ENCODE results near the gene ANKHD1. TPM values are rescaled to one million over a fixed set of nuclear protein-coding genes. Genes with fewer than 3 reads are reported as not detected.
"Not testable (repeated sequence)": the region's sequence is repeated elsewhere in the genome, so short reads cannot be mapped to it uniquely, and the experiment has no call there.

ANKHD1 gene
- total RNA-seq, 4 donors from 2014 or later = 51.3 to 93.6 (median 72.7) TPM

DNA sequence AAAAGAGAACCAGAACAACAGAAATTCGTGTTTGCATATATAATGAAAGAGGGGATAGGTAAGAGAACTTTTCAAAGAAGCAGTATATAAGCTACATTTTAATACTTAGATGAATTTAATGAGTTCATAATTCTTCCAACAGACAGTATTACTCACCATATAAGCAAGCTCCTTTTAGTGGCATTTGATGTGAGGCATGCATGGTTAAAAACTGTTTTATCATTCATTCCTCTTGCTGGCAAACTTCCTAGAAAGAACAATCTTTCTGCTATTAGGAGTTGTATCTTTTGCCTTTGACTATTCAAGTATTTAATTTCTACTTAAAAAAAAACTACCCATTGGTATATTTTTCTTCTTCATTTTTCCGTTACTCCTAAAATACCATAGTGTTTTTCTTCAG, 80.1 kb downstream of the ANKHD1 start:
- Histone ChIP-seq H3K27ac (no peak overlapping the region), H3K27me3 (no peaks in the 10 kb centered on the region), H3K4me1 (peaks cover 0 to 7% of the 10 kb centered on the region in 2 donors), H3K4me3 (no peak overlapping the region), H3K9me3 (no peaks in the 10 kb centered on the region), H3K36me3 (peaks cover 0 to 40% of the 10 kb centered on the region in 2 donors)
- TF ChIP-seq, protein P1, sequence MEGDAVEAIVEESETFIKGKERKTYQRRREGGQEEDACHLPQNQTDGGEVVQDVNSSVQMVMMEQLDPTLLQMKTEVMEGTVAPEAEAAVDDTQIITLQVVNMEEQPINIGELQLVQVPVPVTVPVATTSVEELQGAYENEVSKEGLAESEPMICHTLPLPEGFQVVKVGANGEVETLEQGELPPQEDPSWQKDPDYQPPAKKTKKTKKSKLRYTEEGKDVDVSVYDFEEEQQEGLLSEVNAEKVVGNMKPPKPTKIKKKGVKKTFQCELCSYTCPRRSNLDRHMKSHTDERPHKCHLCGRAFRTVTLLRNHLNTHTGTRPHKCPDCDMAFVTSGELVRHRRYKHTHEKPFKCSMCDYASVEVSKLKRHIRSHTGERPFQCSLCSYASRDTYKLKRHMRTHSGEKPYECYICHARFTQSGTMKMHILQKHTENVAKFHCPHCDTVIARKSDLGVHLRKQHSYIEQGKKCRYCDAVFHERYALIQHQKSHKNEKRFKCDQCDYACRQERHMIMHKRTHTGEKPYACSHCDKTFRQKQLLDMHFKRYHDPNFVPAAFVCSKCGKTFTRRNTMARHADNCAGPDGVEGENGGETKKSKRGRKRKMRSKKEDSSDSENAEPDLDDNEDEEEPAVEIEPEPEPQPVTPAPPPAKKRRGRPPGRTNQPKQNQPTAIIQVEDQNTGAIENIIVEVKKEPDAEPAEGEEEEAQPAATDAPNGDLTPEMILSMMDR (IDR thresholded peaks at IDR 0.05 in 4 of 5, conservative IDR thresholded peaks at IDR 0.05 in 1 of 5) = no peak
- no peak for TF ChIP-seq POLR2A (IDR thresholded peaks at IDR 0.05)
- in situ Hi-C loops (cut with MboI; ENCODE audit: low sequenced_read_pairs in 4 of 4) (no loop called here), intact Hi-C loops (cut with DNase I; ENCODE audit: low total_unique reads) (no loop called here)
- ATAC-seq (no peak), DNase-seq (no peak)

DNA sequence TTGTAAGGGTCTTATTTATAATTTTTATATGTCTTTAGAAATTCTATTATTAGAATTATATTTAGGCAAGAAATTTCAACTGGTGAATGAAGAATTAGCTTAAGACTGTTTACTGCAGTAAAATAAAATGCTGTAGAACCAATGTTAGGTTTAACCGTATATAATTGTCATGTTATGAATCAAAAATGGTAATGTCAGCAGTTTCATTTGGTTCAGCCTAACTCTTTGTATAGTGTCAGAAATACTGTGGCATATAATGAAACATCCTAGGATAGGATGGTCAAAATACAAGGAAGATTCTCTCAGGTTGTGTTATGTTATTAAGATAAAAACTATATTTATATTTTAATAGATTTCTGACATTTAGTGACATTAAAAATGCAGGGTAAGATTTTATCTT, 81.4 kb downstream of the ANKHD1 start:
- Histone ChIP-seq H3K27ac (no peak overlapping the region), H3K27me3 (no peaks in the 10 kb centered on the region), H3K36me3 (peaks cover 0 to 53% of the 10 kb centered on the region in 2 donors), H3K4me3 (no peak overlapping the region), H3K9me3 (no peaks in the 10 kb centered on the region), H3K4me1 (peaks cover 0 to 7% of the 10 kb centered on the region in 2 donors)
- intact Hi-C loops (cut with DNase I; ENCODE audit: low total_unique reads) (no loop called here), in situ Hi-C loops (cut with MboI; ENCODE audit: low sequenced_read_pairs in 4 of 4) (no loop called here)
- TF ChIP-seq, protein P1 (IDR thresholded peaks at IDR 0.05 in 4 of 5, conservative IDR thresholded peaks at IDR 0.05 in 1 of 5) = no peak
- no peak for TF ChIP-seq POLR2A (IDR thresholded peaks at IDR 0.05)
- ATAC-seq (no peak), DNase-seq (no peak)

DNA sequence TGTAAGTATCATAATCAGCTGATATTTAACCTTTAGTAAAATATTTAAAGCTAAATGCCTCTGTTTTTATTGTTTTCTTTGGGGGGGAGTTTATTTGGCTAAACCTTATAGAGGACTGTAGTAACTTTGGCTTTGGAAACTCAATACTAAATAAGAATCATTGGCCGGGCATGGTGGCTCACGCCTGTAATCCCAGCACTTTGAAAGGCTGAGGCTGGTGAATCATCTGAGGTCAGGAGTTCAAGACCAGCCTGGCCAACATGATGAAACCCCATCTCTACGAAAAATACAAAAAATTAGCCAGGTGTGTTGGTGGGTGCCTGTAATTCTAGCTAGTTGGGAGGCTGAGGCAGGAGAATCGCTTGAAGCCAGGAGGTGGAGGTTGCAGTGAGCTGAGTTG, 86.5 kb downstream of the ANKHD1 start:
- H3K4me3 ChIP-seq; H3K27ac ChIP-seq; DNase-seq; intact Hi-C loops (cut with DNase I; ENCODE audit: low total_unique reads); H3K4me1 ChIP-seq; H3K9me3 ChIP-seq; H3K27me3 ChIP-seq; in situ Hi-C loops (cut with MboI; ENCODE audit: low sequenced_read_pairs in 4 of 4); ATAC-seq: not testable (repeated sequence)
- H3K36me3 ChIP-seq = peaks cover 0 to 53% of the 10 kb centered on the region in 2 donors

DNA sequence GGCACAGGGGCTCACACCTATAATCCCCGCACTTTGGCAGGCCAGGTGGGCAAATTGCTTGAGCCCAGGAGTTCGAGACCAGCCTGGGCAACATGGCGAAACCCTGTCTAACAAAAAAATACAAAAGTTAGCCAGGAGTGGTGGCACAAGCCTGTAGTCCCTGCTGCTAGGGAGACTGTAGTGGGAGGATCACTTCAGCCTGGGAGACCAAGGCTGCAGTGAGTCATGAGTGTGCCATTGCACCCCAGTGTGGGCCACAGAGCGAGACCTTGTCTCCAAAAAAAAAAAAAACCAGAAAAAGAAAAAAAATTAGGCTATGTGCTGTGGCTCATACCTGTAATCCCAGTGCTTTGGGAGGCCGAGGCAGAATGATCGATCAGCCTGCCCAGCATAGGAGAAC, 87.3 kb downstream of the ANKHD1 start:
- no peak for ATAC-seq
- H3K36me3 ChIP-seq = peaks cover 0 to 54% of the 10 kb centered on the region in 2 donors
- H3K9me3 ChIP-seq = no peaks in the 10 kb centered on the region
- H3K4me3 ChIP-seq = no peak overlapping the region
- in situ Hi-C loops (cut with MboI; ENCODE audit: low sequenced_read_pairs in 4 of 4) = no loop called here
- TF ChIP-seq POLR2A (IDR thresholded peaks at IDR 0.05) = no peak
- TF ChIP-seq, protein P1 (IDR thresholded peaks at IDR 0.05 in 4 of 5, conservative IDR thresholded peaks at IDR 0.05 in 1 of 5) = no peak
- H3K27me3 ChIP-seq = no peaks in the 10 kb centered on the region
- intact Hi-C loops (cut with DNase I; ENCODE audit: low total_unique reads) = no loop called here
- no peaks in the 10 kb centered on the region for H3K4me1 ChIP-seq
- no peak for DNase-seq
- no peak overlapping the region for H3K27ac ChIP-seq

DNA sequence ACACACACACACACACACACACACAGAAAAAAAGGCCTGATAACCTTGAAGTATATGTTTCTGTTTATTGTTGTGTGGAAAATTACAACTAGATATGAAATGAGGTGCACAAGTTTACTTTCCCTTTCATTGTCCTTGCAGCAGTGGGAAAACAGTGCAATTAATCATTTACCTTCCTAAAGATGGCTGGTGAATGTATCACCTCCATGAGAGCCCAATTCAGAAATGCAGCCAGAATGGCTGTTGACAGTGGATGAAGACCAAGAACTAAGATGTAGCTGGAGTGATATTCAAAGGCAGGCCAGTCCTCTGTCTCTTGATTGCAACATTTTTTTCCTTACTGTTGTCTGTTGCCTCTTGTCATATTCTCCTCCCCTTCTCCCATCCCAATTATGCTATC, 96.3 kb downstream of the ANKHD1 start:
- H3K9me3 ChIP-seq = no peaks in the 10 kb centered on the region
- TF ChIP-seq, protein P1 (IDR thresholded peaks at IDR 0.05 in 4 of 5, conservative IDR thresholded peaks at IDR 0.05 in 1 of 5) = no peak
- TF ChIP-seq POLR2A (IDR thresholded peaks at IDR 0.05) = no peak
- intact Hi-C loops (cut with DNase I; ENCODE audit: low total_unique reads) (loop anchor here (2.0 kb wide), 1 partner anchor 45 kb away; no protein-coding TSS in a partner anchor), in situ Hi-C loops (cut with MboI; ENCODE audit: low sequenced_read_pairs in 4 of 4) (no loop called here)
- no peaks in the 10 kb centered on the region for H3K4me1 ChIP-seq
- DNase-seq (no peak), ATAC-seq (no peak)
- H3K4me3 ChIP-seq = no peak overlapping the region
- H3K27me3 ChIP-seq = no peaks in the 10 kb centered on the region
- no peak overlapping the region for H3K27ac ChIP-seq
- H3K36me3 ChIP-seq = peaks cover 0 to 20% of the 10 kb centered on the region in 2 donors

Data from gastrocnemius medialis (tissue), 4 donors.